ENCODE data around the gene CCHCR1.
A peak's percentile ranks its signal among the peaks of the same experiment; 100 is the strongest.
"Not testable (repeated sequence)": the region's sequence is repeated elsewhere in the genome, so short reads cannot be mapped to it uniquely, and the experiment has no call there.

CCHCR1 gene

GRCh38 chr6:31180500-31180899 lies 22.9 kb upstream of the CCHCR1 start:
- DNase-seq (ENCODE audit: low read depth), result no peak

GRCh38 chr6:31179896-31180295 lies 22.3 kb upstream of the CCHCR1 start:
- DNase-seq (ENCODE audit: low read depth), result no peak

- no peak for DNase-seq (ENCODE audit: low read depth)
These were observed 21.4 kb upstream of the CCHCR1 start for GRCh38 chr6:31179042-31179386.

GRCh38 chr6:31178143-31179041 lies 20.8 kb upstream of the CCHCR1 start:
- no peak for DNase-seq (ENCODE audit: low read depth)

GRCh38 chr6:31175971-31176370 lies 18.4 kb upstream of the CCHCR1 start:
- peak; percentile 22 for DNase-seq (ENCODE audit: low read depth)

GRCh38 chr6:31174378-31174777 lies 16.8 kb upstream of the CCHCR1 start:
- DNase-seq (ENCODE audit: low read depth), result no peak

- DNase-seq (ENCODE audit: low read depth), result no peak
These were observed 15.8 kb upstream of the CCHCR1 start for GRCh38 chr6:31173406-31173805.

- no peak for DNase-seq (ENCODE audit: low read depth)
These were observed 15.4 kb upstream of the CCHCR1 start for GRCh38 chr6:31172973-31173384.

GRCh38 chr6:31171931-31172905 lies 14.6 kb upstream of the CCHCR1 start:
- DNase-seq (ENCODE audit: low read depth), result no peak

- no peak for DNase-seq (ENCODE audit: low read depth)
These were observed 13.5 kb upstream of the CCHCR1 start for GRCh38 chr6:31170987-31171671.

GRCh38 chr6:31170600-31170881 lies 12.9 kb upstream of the CCHCR1 start, which contains the start of gene POU5F1:
POU5F1 (minus strand) TSS chr6:31170682; CDS start chr6:31170620, 62 bp downstream.
- no peak for DNase-seq (ENCODE audit: low read depth)

- DNase-seq (ENCODE audit: low read depth), result not testable (repeated sequence)
These were observed 12.4 kb upstream of the CCHCR1 start for GRCh38 chr6:31169858-31170599.

GRCh38 chr6:31169123-31169857 lies 11.7 kb upstream of the CCHCR1 start:
- DNase-seq (ENCODE audit: low read depth), result no peak

- no peak for DNase-seq (ENCODE audit: low read depth)
These were observed 11.0 kb upstream of the CCHCR1 start for GRCh38 chr6:31168606-31169005.

- DNase-seq (ENCODE audit: low read depth), result no peak
These were observed 8.4 kb upstream of the CCHCR1 start for GRCh38 chr6:31165986-31166385.

- DNase-seq (ENCODE audit: low read depth), result not testable (repeated sequence)
These were observed 7.6 kb upstream of the CCHCR1 start for GRCh38 chr6:31165064-31165832.

- not testable (repeated sequence) for DNase-seq (ENCODE audit: low read depth)
These were observed 7.0 kb upstream of the CCHCR1 start for GRCh38 chr6:31164475-31165063.

GRCh38 chr6:31163922-31164321 lies 6.3 kb upstream of the CCHCR1 start:
- DNase-seq (ENCODE audit: low read depth), result no peak

GRCh38 chr6:31162463-31163165 lies 5.0 kb upstream of the CCHCR1 start:
- no peak for DNase-seq (ENCODE audit: low read depth)

Data from non-pigmented ciliary epithelial cell (primary cell).